Urinary bladder (tissue), 4 donors: Measurements from ENCODE around the gene NAV2. TPM values are rescaled to one million over a fixed set of nuclear protein-coding genes. Genes with fewer than 3 reads are reported as not detected.
"Not testable (repeated sequence)": the region's sequence is repeated elsewhere in the genome, so short reads cannot be mapped to it uniquely, and the experiment has no call there.

Experiments used
- DNase-seq: peaks from one replicate; pipeline ENCODE4 v3.0.0-alpha.2; 2015; ENCODE audit errors: extremely low spot score
- H3K27ac ChIP-seq: one replicate; pipeline ENCODE4 v1.5.1; 2013; ENCODE audit warnings: low read depth, mild to moderate bottlenecking, moderate library complexity
- H3K36me3 ChIP-seq: one replicate; pipeline ENCODE4 v1.6.1; 2013; ENCODE audit warnings: mild to moderate bottlenecking, moderate library complexity; ENCODE audit not compliant: insufficient read depth
- H3K4me1 ChIP-seq: one replicate; pipeline ENCODE4 v1.6.1; 2013; ENCODE audit warnings: mild to moderate bottlenecking, moderate library complexity; ENCODE audit not compliant: insufficient read depth
- H3K4me3 ChIP-seq: one replicate; pipeline ENCODE4 v1.5.1; 2013; ENCODE audit warnings: low read depth, low read length
- WGBS: extraction: QIAGEN DNeasy Blood & Tissue Kit; methylation state at CpG from one replicate; pipeline ENCODE4 v1.1.7; 2013; 5-methylcytosine and 5-hydroxymethylcytosine counted together
- polyA plus RNA-seq: library from polyadenylated mRNA; stranded (reverse); fragments of 200-250 nt; gene quantifications from one replicate; pipeline ENCODE4 v1.2.3, GENCODE V29; 2013
- total RNA-seq: library from RNA; depleted of rRNA; stranded (reverse); fragments of >200 nt; gene quantifications from one replicate; pipeline ENCODE4 v1.2.3, GENCODE V29; 2014
- donor health status: healthy with polysubstance abuse.
- donor health status: healthy.

The NAV2 gene
- total and polyA plus RNA-seq, 2 donors = 7.8 to 10.6 TPM

GRCh38 chr11:19881177-19881576 lies 168.5 kb downstream of the NAV2 start:
- H3K27ac ChIP-seq = no peak overlapping the region
- DNase-seq = no peak
- H3K4me3 ChIP-seq = no peak overlapping the region
- H3K4me1 ChIP-seq = no peaks in the 10 kb centered on the region
- H3K36me3 ChIP-seq = no peaks in the 10 kb centered on the region

- Histone ChIP-seq H3K4me1 (no peaks in the 10 kb centered on the region), H3K36me3 (no peaks in the 10 kb centered on the region), H3K27ac (no peak overlapping the region), H3K4me3 (no peak overlapping the region)
- 96% methylated on average over 3 of the region's 3 CpGs for WGBS
- DNase-seq = no peak
Measured at GRCh38 chr11:19882356-19882755, 169.7 kb downstream of the NAV2 start.

GRCh38 chr11:19886498-19886897 lies 173.9 kb downstream of the NAV2 start:
- WGBS = 84% methylated on average over 3 of the region's 3 CpGs
- Histone ChIP-seq H3K4me3 (no peak overlapping the region), H3K27ac (no peak overlapping the region), H3K36me3 (no peaks in the 10 kb centered on the region), H3K4me1 (no peaks in the 10 kb centered on the region)
- DNase-seq = no peak

- WGBS = 91% methylated on average over 10 of the region's 10 CpGs
- no peak for DNase-seq
- Histone ChIP-seq H3K4me3 (no peak overlapping the region), H3K27ac (no peak overlapping the region), H3K4me1 (no peaks in the 10 kb centered on the region), H3K36me3 (no peaks in the 10 kb centered on the region)
Measured at GRCh38 chr11:19887842-19888241, 175.2 kb downstream of the NAV2 start.

DNA sequence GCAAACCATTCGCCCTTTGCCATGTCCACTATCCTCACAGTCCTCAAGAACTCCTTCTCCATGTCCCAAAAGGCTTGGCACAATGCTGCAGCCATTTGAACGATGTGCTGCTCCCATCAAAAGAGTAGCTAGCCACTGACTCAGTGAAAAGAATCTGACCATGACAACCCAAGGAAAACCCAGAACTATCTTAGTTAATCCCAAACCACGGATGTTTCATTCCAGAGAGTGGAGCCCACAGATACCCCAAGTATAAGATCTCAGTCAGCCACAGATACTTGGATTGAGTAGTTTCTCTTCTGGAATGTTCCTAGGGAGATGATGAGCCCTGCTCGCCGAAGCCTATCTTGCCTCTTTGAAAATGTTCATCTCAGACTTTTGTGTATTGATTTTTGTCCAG lies 176.9 kb downstream of the NAV2 start:
- no peak for DNase-seq
- H3K27ac ChIP-seq = no peak overlapping the region
- 93% methylated on average over 5 of the region's 5 CpGs for WGBS
- H3K36me3 ChIP-seq = no peaks in the 10 kb centered on the region
- H3K4me1 ChIP-seq = no peaks in the 10 kb centered on the region
- no peak overlapping the region for H3K4me3 ChIP-seq

DNA sequence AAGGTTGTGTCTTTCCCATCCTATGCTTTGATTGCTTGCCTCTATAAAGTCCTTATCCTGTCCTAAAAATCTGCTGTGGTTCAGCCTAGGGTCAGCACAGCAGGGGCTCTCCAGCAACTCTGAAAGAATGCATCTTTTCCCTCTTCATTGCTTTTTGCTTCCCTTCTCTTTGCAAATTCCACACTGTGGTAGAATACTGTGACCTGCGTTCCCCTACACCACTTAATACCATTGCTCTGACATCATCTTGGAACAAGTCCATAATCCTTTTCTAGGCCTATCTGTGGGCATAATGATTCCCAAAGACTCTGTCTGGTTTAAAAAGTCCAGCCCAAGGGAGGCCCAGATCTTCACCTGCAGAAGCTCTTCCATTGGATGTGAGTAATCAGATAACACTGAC lies 177.7 kb downstream of the NAV2 start:
- DNase-seq = no peak
- 34% methylated on average over 1 of the region's 1 CpG for WGBS
- no peaks in the 10 kb centered on the region for H3K36me3 ChIP-seq
- no peak overlapping the region for H3K27ac ChIP-seq
- no peaks in the 10 kb centered on the region for H3K4me1 ChIP-seq
- no peak overlapping the region for H3K4me3 ChIP-seq

GRCh38 chr11:19891022-19891421 lies 178.4 kb downstream of the NAV2 start:
- Histone ChIP-seq H3K27ac (no peak overlapping the region), H3K36me3 (no peaks in the 10 kb centered on the region), H3K4me1 (no peaks in the 10 kb centered on the region), H3K4me3 (no peak overlapping the region)
- DNase-seq = no peak

GRCh38 chr11:19892387-19892786 lies 179.8 kb downstream of the NAV2 start:
- Histone ChIP-seq H3K4me3 (no peak overlapping the region), H3K27ac (no peak overlapping the region), H3K4me1 (no peaks in the 10 kb centered on the region), H3K36me3 (no peaks in the 10 kb centered on the region)
- no peak for DNase-seq
- 95% methylated on average over 11 of the region's 11 CpGs for WGBS

GRCh38 chr11:19892876-19893275 lies 180.2 kb downstream of the NAV2 start:
- DNase-seq = no peak
- Histone ChIP-seq H3K4me1 (no peaks in the 10 kb centered on the region), H3K27ac (no peak overlapping the region)

GRCh38 chr11:19894404-19894803 lies 181.8 kb downstream of the NAV2 start:
- Histone ChIP-seq H3K4me1 (no peaks in the 10 kb centered on the region), H3K4me3 (no peak overlapping the region), H3K36me3 (no peaks in the 10 kb centered on the region), H3K27ac (no peak overlapping the region)
- DNase-seq = no peak
- 90% methylated on average over 2 of the region's 2 CpGs for WGBS

More at GRCh38 chr11:19892876-19893275, 180.2 kb downstream of the NAV2 start:
- no peaks in the 10 kb centered on the region for H3K36me3 ChIP-seq
- H3K4me3 ChIP-seq = no peak overlapping the region
- WGBS = 68% methylated on average over 1 of the region's 1 CpG

DNA sequence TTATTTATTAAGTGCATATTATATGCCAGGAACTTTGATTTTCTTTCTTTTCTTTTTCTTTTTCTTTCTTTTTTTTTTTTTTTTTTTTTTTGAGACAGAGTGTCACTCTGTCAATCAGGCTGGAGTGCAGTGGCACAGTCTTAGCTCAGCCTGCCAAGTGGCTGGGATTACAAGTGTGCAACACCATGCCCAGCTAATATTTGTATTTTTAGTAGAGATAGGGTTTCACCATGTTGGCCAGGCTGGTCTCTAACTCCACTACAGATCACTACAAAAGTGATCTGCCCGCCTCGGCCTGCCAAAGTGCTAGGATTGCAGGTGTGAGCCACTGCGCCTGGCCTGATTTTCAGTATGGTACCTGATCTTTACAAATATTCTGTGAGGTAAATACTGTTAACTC lies 182.4 kb downstream of the NAV2 start:
- 96% methylated on average over 3 of the region's 3 CpGs for WGBS

DNA sequence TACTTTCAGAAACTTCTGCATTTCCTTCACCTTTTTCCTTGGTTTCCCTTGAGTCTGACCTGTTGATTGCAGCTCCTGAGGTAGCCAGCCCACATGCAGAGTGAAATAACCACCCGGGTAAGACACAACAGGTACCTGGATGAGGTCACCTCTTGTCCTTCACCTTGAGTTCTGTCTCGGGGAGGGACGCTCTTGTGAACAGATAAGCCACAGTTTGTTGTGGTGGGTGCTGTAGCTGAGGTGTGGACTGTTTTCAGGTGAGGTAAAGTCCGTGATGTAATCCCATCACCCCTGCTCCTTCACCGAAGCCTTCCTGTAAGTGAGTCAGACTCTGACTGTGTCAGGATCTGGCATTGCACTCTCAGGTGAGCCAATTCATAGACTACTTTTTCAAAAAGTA lies 183.1 kb downstream of the NAV2 start:
- no peaks in the 10 kb centered on the region for H3K36me3 ChIP-seq
- 95% methylated on average over 5 of the region's 5 CpGs for WGBS
- DNase-seq = no peak

More for the DNA sequence above, 182.4 kb downstream of the NAV2 start:
- H3K4me1 ChIP-seq, DNase-seq, H3K36me3 ChIP-seq, H3K27ac ChIP-seq, H3K4me3 ChIP-seq: not testable (repeated sequence)

DNA sequence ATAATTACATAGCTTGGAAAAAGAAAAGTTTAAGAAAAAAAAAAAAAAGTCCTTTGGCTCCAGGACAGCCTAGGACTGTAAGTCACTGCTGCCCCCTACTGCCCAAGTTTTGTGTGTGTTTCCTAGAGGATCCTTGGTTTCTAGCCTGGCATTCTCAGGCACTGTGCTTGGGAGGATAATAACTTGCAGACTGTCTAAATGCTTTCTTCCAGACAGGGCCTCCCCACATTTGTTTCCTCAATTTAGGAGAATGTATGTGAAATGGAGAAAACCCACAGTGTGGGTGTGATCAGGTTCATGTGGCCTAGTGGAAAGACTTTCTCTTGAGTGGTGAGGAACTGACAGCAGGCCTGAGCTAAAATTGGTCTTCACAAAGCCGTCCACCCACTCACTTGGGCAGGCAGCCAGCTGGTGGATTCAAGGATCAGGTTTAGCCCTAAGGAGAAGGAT lies 191.0 kb downstream of the NAV2 start:
- Histone ChIP-seq H3K27ac (no peak overlapping the region), H3K36me3 (no peaks in the 10 kb centered on the region), H3K4me1 (no peaks in the 10 kb centered on the region), H3K4me3 (no peak overlapping the region)
- 24% methylated on average over 1 of the region's 1 CpG for WGBS
- no peak for DNase-seq

More for the DNA sequence above, 183.1 kb downstream of the NAV2 start:
- Histone ChIP-seq H3K4me1 (no peaks in the 10 kb centered on the region), H3K4me3 (no peak overlapping the region), H3K27ac (no peak overlapping the region)

DNA sequence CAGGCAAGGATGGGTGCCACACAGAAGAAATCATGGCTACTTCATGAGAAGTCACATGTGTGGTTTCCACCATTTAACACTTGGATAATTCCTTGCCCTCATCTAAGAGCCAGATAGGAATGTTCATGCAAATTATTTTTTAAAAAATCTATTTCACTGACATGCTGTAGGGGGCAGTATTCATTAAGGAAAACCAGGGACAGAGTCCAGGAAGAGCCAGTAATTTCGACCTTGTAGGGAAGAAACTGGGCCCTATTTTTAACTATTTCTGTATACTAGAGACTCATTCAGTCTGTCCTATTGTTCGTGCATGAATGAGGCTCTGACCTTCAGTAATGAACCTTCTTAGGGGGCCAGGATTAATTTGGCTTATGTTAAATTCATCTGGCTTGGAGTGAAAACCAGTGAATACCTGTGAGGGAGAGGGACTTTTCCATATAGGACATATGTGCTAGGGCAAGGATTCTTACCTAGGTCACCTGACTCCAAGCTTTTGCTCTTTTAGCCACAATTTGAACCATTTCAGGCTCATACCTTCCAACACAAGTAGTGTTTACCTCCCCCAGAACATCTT lies 192.7 kb downstream of the NAV2 start:
- H3K36me3 ChIP-seq = no peaks in the 10 kb centered on the region
- 18% methylated on average over 2 of the region's 2 CpGs for WGBS
- no peak overlapping the region for H3K27ac ChIP-seq
- no peak overlapping the region for H3K4me3 ChIP-seq
- DNase-seq = no peak
- no peaks in the 10 kb centered on the region for H3K4me1 ChIP-seq

GRCh38 chr11:19906126-19906525 lies 193.5 kb downstream of the NAV2 start:
- Histone ChIP-seq H3K27ac (no peak overlapping the region), H3K4me3 (no peak overlapping the region), H3K4me1 (no peaks in the 10 kb centered on the region), H3K36me3 (no peaks in the 10 kb centered on the region)
- no peak for DNase-seq
- WGBS = 95% methylated on average over 3 of the region's 3 CpGs
